Uterus (tissue), 4 donors: Measurements from ENCODE around the gene TRABD2B. TPM values are rescaled to one million over a fixed set of nuclear protein-coding genes. Genes with fewer than 3 reads are reported as not detected.

Experiments
- DNase-seq, 2 donors: peaks; one replicate each; pipeline ENCODE4 v3.0.0-alpha.2; 2019 to 2020
- H3K27ac ChIP-seq, 2 donors: fragments of 200-600 bp; sonication (generic); 1 replicate in 1 of 2; 2 replicates in 1 of 2; pipeline ENCODE4 v1.5.1; 2016 to 2018
- H3K27me3 ChIP-seq, 2 donors: fragments of 200-600 bp; sonication (generic); one replicate each; pipeline ENCODE4 v1.5.1; 2018 to 2019; ENCODE audit warnings: control low read depth in 1 of 2
- H3K36me3 ChIP-seq, 2 donors: fragments of 200-600 bp; sonication (generic); one replicate each; pipeline ENCODE4 v1.5.1; 2019; ENCODE audit warnings: control low read depth in 1 of 2
- H3K4me1 ChIP-seq, 2 donors: fragments of 200-600 bp; sonication (generic); one replicate each; pipeline ENCODE4 v1.5.1; 2018 to 2019; ENCODE audit warnings: control low read depth in 1 of 2
- H3K4me3 ChIP-seq, 2 donors: fragments of 200-600 bp; sonication (generic); 1 replicate in 1 of 2; 2 replicates in 1 of 2; pipeline ENCODE4 v1.5.1; 2018 to 2019; ENCODE audit warnings: mild to moderate bottlenecking in 1 of 2
- H3K9me3 ChIP-seq, 2 donors: fragments of 200-600 bp; sonication (generic); one replicate each; pipeline ENCODE4 v1.5.1; 2019; ENCODE audit warnings: control low read depth in 1 of 2
- CTCF ChIP-seq, 4 experiments: fragments of 200-600 bp in 2 of 4; fragments of 450-650 bp in 2 of 4; sonication (generic) in 2 of 4; IDR thresholded peaks; one replicate each; pipeline ENCODE4 v1.5.1; 2016 to 2019; ENCODE audit warnings: antibody characterized with exemption in 4 of 4, mild to moderate bottlenecking in 2 of 4, moderate library complexity in 1 of 4
- POLR2A ChIP-seq, 2 donors: fragments of 450-650 bp; IDR thresholded peaks; one replicate each; pipeline ENCODE4 v1.6.1; 2016; ENCODE audit warnings: antibody characterized with exemption in 2 of 2, mild to moderate bottlenecking in 1 of 2, moderate library complexity in 1 of 2
- intact Hi-C: fragments of 100-400 bp; cut with DNase I; formaldehyde crosslinking; loops from one replicate; pipeline ENCODE4 v1.15.1; 2023; ENCODE audit warnings: low total_unique reads
- total RNA-seq, 4 donors: library from RNA; depleted of rRNA in 3 of 4; stranded (reverse); fragments of >200 nt in 3 of 4; gene quantifications; one replicate each; pipeline versions ENCODE4 v1.1.0 to v1.2.4, GENCODE V29; 2014 to 2023
- donor health status: DM: yes; HTN: yes; CAD: no.

TRABD2B gene
- total RNA-seq, 4 donors from 2014 or later: under 0.01 to 1.6 (median 1.0) TPM

- H3K4me3 ChIP-seq: no peak overlapping the region
- no peaks in the 10 kb centered on the region for H3K36me3 ChIP-seq
- no peak overlapping the region for H3K27ac ChIP-seq
- TF ChIP-seq CTCF (IDR thresholded peaks at IDR 0.05) (no peak), POLR2A (IDR thresholded peaks at IDR 0.05) (no peak)
- no peaks in the 10 kb centered on the region for H3K9me3 ChIP-seq
- H3K4me1 ChIP-seq: no peaks in the 10 kb centered on the region
- no peaks in the 10 kb centered on the region for H3K27me3 ChIP-seq
- intact Hi-C loops: no loop called here
- DNase-seq: no peak
Measured at GRCh38 chr1:47914218-47914938, 82.8 kb downstream of the TRABD2B start.

- H3K27ac ChIP-seq: no peak overlapping the region
- no peaks in the 10 kb centered on the region for H3K9me3 ChIP-seq
- intact Hi-C loops: no loop called here
Measured at GRCh38 chr1:47913225-47913823, 83.9 kb downstream of the TRABD2B start.

GRCh38 chr1:47912756-47913155 lies 84.4 kb downstream of the TRABD2B start:
- no peaks in the 10 kb centered on the region for H3K36me3 ChIP-seq
- DNase-seq: no peak
- TF ChIP-seq CTCF (IDR thresholded peaks at IDR 0.05) (no peak), POLR2A (IDR thresholded peaks at IDR 0.05) (no peak)
- no peak overlapping the region for H3K4me3 ChIP-seq
- intact Hi-C loops: no loop called here
- H3K27ac ChIP-seq: no peak overlapping the region
- H3K27me3 ChIP-seq: no peaks in the 10 kb centered on the region
- H3K9me3 ChIP-seq: no peaks in the 10 kb centered on the region
- H3K4me1 ChIP-seq: no peaks in the 10 kb centered on the region

More at GRCh38 chr1:47913225-47913823, 83.9 kb downstream of the TRABD2B start:
- no peak overlapping the region for H3K4me3 ChIP-seq
- no peak for DNase-seq
- no peaks in the 10 kb centered on the region for H3K36me3 ChIP-seq
- no peaks in the 10 kb centered on the region for H3K4me1 ChIP-seq
- no peaks in the 10 kb centered on the region for H3K27me3 ChIP-seq
- TF ChIP-seq POLR2A (IDR thresholded peaks at IDR 0.05) (no peak), CTCF (IDR thresholded peaks at IDR 0.05) (no peak)

- H3K4me1 ChIP-seq: no peaks in the 10 kb centered on the region
- H3K4me3 ChIP-seq: no peak overlapping the region
- no peaks in the 10 kb centered on the region for H3K27me3 ChIP-seq
- H3K27ac ChIP-seq: no peak overlapping the region
- intact Hi-C loops: no loop called here
- TF ChIP-seq CTCF (IDR thresholded peaks at IDR 0.05): no peak
- no peak for TF ChIP-seq POLR2A (IDR thresholded peaks at IDR 0.05)
- no peak for DNase-seq
- H3K9me3 ChIP-seq: no peaks in the 10 kb centered on the region
- H3K36me3 ChIP-seq: no peaks in the 10 kb centered on the region
Measured at GRCh38 chr1:47911892-47912291, 85.3 kb downstream of the TRABD2B start.

GRCh38 chr1:47911424-47911823 lies 85.8 kb downstream of the TRABD2B start:
- Histone ChIP-seq H3K4me1 (no peaks in the 10 kb centered on the region), H3K36me3 (no peaks in the 10 kb centered on the region), H3K27ac (no peak overlapping the region), H3K9me3 (no peaks in the 10 kb centered on the region), H3K4me3 (no peak overlapping the region), H3K27me3 (no peaks in the 10 kb centered on the region)
- intact Hi-C loops: no loop called here
- TF ChIP-seq CTCF (IDR thresholded peaks at IDR 0.05) (no peak), POLR2A (IDR thresholded peaks at IDR 0.05) (no peak)
- DNase-seq: no peak
